AG04449 (cell line): Measurements from ENCODE around the gene CD68.

ENCODE experiments used
- CTCF ChIA-PET: fragments of 350-600 bp; formaldehyde crosslinking; extraction: SDS; loops from one replicate; lab custom pipeline; 2021; ENCODE audit warnings: antibody characterized with exemption; lab: Yijun Ruan, JAX
- POLR2A ChIA-PET: fragments of 400-600, 350-600 bp; formaldehyde crosslinking; extraction: SDS; loops from one replicate; lab custom pipeline; 2020; ENCODE audit warnings: antibody characterized with exemption, inconsistent platforms; lab: Yijun Ruan, JAX
- DNase-seq: peaks from one replicate; pipeline ENCODE4 v3.0.0-alpha.2; 2010; ENCODE audit warnings: low read depth, low spot score
- H3K4me3 ChIP-seq: 2 replicates; pipeline ENCODE4 v1.5.1; 2011; ENCODE audit warnings: low read depth, mild to moderate bottlenecking, control low read depth, low read length
- CTCF ChIP-seq: IDR thresholded peaks from one replicate; pipeline ENCODE4 v1.5.1; 2011; ENCODE audit warnings: mild to moderate bottlenecking, moderate library complexity, low read length, control low read depth, inconsistent platforms; ENCODE audit not compliant: insufficient read depth; ENCODE audit errors: missing control alignments

The CD68 gene

GRCh38 chr17:7544911-7545310 lies 34.5 kb upstream of the CD68 start:
- ChIA-PET POLR2A (no interaction called here), CTCF (interaction anchor here (10.5 to 13.4 kb wide), 2 partner anchors 16 to 31 kb away, joined by 77 to 115 read pairs; partner anchors contain the start of gene SENP3)
- no peak overlapping the region for H3K4me3 ChIP-seq
- no peak for TF ChIP-seq CTCF
- no peak for DNase-seq

DNA sequence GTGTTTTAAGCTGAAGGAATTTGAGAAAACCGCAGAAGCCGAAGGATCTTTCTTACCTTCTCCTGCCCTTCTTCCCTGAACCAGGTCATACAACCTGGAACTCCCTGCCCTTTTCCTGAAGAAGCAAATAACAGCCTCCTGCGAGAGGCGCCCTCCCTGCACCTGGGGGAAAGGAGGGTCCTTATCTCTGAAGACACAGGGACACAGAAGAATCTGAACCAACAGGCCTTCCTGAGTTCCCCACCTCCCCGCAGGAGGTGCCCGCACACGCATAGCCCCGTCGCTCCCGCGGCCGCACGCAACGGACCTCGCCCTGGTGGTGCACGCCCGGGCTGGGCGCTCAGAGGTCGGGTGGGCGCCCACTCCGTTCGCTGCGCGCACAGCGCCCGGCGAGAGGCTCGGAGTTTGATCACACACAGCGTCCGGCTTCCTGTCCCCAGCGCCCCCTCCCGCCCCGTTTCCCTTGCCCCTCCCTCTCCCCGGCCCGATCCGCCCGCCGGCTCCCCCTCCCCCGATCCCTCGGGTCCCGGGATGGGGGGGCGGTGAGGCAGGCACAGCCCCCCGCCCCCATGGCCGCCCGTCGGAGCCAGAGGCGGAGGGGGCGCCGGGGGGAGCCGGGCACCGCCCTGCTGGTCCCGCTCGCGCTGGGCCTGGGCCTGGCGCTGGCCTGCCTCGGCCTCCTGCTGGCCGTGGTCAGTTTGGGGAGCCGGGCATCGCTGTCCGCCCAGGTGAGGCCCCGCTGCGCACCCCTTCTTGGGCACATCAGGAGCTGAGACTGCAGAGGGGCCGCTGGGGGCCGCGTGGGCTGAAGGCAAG lies 30.6 kb upstream of the CD68 start, which contains the start of gene TNFSF12:
TSS of gene TNFSF12 (plus strand) at position 474 of the 816 bp plus-strand sequence. CDS start at position 570, 96 bp downstream.
- ChIA-PET POLR2A (no interaction called here), CTCF (interaction anchor here (0.6 to 13.4 kb wide), 7 partner anchors 10 to 268 kb away, joined by 3 to 115 read pairs (median 3); partner anchors contain the start of genes SENP3 and TNFSF13)
- H3K4me3 ChIP-seq = peak within 1 kb of the TSS; percentile 70
- no peak for DNase-seq
- TF ChIP-seq CTCF = peak; percentile 44

DNA sequence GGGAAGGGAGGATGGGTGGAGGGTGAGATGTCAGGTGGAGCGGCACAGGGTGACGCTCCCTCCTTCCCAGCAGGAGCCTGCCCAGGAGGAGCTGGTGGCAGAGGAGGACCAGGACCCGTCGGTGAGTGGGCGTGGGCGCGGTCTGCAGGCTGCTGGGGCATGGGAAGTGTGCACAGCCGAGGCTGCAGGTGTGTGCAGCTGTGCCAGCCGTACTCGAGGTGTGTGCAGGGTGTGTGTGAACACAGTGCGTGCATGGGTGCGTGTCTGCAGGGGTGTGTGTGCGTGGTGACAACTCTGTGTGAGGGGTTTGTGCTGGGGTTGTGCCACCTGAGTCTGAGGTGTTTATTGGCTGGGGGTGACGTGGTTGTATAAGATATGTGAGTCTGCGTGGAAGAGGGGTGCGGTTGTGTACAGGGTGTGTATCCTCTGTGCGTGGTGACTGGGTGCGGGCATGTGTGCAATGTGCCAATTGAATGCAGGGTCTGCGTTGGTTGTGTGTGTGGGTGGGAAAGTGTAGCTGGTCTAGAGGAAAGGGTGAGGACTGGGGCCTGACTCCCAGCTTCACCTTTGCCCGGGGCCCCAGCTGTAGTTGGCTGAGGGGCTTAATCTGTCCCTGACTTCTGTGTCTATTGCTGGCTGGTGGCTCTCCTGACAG lies 29.9 kb upstream of the CD68 start:
- DNase-seq = no peak
- ChIA-PET POLR2A (interaction anchor here (0.9 to 1.0 kb wide), 2 partner anchors 11 to 66 kb away, joined by 3 read pairs; partner anchors contain the start of gene POLR2A), CTCF (interaction anchor here (1.1 to 13.4 kb wide), 6 partner anchors 9 to 269 kb away, joined by 3 to 115 read pairs (median 4); partner anchors contain the start of genes SENP3 and TNFSF13)
- TF ChIP-seq CTCF = no peak
- H3K4me3 ChIP-seq = peak overlapping the region; percentile 70

DNA sequence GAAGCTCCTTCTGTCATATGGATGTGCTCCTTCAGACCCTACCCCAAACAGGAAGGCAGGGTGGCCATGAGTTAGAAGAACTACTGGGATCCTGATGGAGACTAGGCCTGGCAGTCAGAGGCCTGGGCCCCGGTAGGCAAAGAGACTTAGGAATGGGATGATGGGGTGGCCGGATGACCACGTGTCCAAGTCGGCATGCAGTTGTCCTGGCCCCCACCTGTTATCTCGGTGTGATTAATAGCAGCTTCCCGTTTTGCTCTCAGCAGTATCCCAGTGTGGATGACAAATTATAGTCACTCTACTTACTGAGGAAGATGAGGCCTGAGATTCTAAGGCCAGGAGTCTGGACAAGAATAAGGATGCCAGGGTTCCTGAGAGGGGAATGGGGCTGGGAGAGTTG lies 29.1 kb upstream of the CD68 start:
- CTCF ChIA-PET = interaction anchor here (1.5 to 13.4 kb wide), 3 partner anchors 8 to 36 kb away, joined by 4 to 115 read pairs (median 77); partner anchors contain the start of genes SENP3 and TNFSF13
- no peak for DNase-seq
- POLR2A ChIA-PET = interaction anchor here (1.0 kb wide), 1 partner anchor 10 kb away, joined by 3 read pairs; no protein-coding TSS in a partner anchor

DNA sequence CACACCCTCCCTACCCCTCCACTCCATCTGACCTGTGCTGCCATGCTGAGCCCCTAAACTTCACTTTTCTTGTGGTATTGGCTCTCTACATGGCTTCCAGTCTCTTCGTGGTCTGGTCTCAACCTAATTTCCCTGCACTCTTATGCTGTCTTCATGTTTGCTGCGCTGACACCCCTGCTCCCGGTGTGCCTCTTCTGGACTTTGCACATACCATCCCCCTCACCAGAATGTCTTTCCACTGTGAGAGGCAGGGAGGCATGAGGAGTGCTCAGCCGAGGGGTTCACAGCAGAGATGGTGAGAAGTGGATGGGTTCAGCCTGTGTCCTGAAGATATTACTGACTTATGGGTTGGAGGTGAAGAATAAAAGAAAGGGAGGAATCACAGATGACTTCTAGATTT lies 28.0 kb upstream of the CD68 start:
- POLR2A ChIA-PET = no interaction called here
- DNase-seq = no peak
- H3K4me3 ChIP-seq = no peak overlapping the region
- TF ChIP-seq CTCF = no peak
- CTCF ChIA-PET = interaction anchor here (10.5 to 13.4 kb wide), 2 partner anchors 9 to 37 kb away, joined by 77 to 115 read pairs; partner anchors contain the start of gene SENP3

More for the DNA sequence above, 29.1 kb upstream of the CD68 start:
- H3K4me3 ChIP-seq = no peak overlapping the region
- TF ChIP-seq CTCF = no peak
